RKO (cell line): ENCODE data around the gene CD2AP.
"Not testable (repeated sequence)": the region's sequence is repeated elsewhere in the genome, so short reads cannot be mapped to it uniquely, and the experiment has no call there.

ENCODE experiments used
- DNase-seq: peaks from one replicate; pipeline ENCODE4 v3.0.0-alpha.2; 2016; ENCODE audit warnings: low spot score

Gene CD2AP

GRCh38 chr6:47496935-47497579 is 19.5 kb downstream of the CD2AP start:
- no peak for DNase-seq

GRCh38 chr6:47502920-47503319 is 25.3 kb downstream of the CD2AP start:
- no peak for DNase-seq

GRCh38 chr6:47509937-47510336 is 32.3 kb downstream of the CD2AP start:
- no peak for DNase-seq

- no peak for DNase-seq
Measured at GRCh38 chr6:47512872-47513271, 35.3 kb downstream of the CD2AP start.

- DNase-seq: no peak
Measured at GRCh38 chr6:47519279-47519678, 41.7 kb downstream of the CD2AP start.

- DNase-seq: no peak
Measured at GRCh38 chr6:47520282-47520681, 42.7 kb downstream of the CD2AP start.

- DNase-seq: no peak
Measured at GRCh38 chr6:47521961-47522360, 44.4 kb downstream of the CD2AP start.

DNA sequence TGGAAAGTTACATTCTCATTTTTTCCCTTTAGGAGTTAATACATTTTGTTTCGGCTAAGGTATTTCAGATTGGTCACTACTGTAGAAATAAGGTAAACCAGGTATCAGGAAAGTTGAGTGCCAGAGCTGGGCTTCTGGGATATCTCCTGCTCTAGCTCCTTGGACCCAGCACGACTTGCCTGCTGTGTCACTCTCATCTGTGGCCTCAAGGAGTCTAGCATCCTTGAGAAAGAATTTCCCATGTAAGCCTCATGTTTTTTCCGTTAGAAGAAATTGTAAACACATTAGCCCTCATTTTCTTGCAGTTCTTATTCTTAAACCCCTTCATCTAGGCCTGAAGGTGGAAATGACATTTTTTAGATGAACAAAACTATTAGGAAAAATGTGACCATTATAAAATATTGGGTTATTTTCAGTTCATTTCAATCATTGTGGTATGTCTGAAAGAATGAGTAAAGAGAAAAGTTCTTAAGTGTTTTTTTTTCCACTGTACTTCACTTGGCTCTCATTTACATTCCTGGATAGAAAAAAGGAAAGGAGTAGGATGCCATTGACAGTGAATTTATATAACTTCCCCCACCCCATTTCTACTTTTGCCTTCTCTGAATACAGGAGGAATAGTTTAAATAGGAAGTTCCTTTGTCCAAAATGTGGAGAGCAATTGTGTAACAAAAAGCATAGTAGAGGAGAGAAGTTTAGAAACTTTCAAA is 46.7 kb downstream of the CD2AP start:
- DNase-seq: no peak

GRCh38 chr6:47525330-47526057 is 47.9 kb downstream of the CD2AP start:
- no peak for DNase-seq

DNA sequence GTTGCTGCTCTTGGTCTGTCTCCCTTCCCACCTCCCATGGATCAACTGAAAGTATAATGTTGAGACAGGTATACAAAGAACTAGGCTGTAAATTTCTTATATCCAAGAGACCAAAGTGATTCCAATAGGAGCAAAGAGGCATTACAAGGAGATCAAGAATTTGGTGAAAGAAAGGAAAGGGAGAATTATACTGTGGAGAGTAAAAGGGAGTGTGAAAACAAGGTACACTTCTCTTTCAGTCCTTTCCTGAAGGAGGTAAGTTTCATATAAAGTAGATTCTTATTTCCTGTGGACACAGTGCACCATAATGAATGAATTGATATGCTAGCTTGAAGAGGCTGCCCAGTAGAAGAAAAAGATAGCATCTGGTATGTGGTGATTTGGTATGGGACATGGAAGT is 49.7 kb downstream of the CD2AP start:
- DNase-seq: no peak

DNA sequence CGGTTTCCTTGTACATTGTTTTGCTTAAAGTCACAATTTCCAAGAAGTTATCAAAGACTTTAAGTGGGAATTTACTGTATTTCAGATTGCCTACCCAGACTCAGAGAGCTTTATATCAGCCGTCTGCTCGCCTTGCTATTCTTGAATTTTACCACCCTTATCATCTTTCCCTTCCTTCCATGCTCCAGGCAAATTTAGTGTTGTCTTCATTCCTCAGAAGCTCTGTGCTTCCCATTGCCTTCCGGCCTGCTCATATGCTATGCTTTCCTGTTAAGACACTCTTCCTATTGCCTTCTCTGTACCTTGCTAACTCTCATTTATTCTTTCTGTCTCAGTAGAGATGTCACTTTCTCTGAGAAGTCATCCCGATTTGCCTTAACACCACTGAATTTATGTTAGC is 52.1 kb downstream of the CD2AP start:
- no peak for DNase-seq

DNA sequence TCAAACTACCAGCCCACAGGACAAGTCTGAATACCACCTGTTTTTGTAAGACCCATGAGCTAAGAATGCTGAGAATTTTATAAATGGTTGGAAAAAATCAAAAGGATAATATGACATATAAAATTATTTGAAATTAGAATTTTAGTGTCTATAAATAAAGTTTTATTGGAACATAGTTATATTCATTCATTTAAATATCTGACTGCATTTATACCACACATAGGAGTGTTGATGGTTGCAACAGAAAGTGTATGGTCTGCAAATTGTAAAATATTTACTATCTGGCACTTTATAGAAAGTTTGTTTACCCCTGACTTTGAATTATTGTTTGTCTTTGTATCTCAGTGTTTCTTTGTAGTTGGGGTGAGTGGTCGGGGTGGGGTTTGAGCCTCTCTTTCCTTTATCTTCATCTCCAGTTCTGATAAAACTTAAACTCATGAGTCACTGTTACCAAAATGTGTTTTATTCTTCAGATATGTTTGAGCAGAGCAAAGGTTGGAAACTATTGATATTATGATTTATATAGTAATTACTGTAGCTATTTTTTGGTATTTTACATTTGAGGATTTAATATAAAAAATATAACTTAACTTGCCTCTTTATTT is 55.5 kb downstream of the CD2AP start:
- no peak for DNase-seq

- no peak for DNase-seq
Measured at GRCh38 chr6:47534063-47534462, 56.5 kb downstream of the CD2AP start.

DNA sequence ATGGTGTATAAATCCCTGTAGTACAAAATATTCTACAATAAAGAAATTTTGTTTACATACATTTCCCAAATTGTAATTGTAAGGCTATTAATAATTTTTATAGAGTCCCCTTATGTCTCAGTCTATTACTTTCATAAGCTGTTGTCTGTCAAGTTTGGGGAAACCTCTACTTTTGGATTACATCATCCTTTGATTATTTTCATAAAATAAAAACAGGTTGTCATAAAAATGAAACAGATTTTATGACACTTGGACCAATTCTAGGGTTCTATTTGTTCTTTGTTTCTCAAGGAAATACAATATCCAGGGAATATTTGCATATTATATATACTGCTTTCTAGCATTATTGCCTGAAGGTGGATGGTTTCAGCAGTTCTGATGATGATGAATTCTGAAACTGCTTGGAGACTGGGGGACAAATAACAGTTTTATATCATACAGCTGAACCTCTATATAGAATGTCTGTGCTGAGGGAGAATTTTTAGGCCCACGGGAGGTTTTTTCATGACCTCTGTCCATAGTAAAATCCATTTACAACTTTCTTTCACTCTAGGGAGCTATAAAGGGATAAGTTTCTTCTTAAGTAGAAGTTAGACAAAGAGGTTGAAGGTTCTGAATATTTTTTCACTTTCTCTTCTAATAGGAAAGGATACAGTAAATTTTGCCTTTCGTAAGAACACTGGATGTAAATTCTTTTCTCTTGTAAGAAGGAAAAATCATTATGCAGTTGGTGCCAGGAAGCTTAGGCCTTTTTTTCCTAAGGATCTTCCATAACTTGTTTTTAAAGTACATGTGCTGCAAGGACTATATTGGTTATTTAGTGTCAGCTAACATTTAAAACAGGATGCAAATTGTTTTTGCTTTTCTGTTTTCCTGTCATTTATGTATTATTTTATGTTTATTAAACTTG is 58.0 kb downstream of the CD2AP start:
- DNase-seq: no peak

- DNase-seq: no peak
Measured at GRCh38 chr6:47536816-47537401, 59.3 kb downstream of the CD2AP start.

DNA sequence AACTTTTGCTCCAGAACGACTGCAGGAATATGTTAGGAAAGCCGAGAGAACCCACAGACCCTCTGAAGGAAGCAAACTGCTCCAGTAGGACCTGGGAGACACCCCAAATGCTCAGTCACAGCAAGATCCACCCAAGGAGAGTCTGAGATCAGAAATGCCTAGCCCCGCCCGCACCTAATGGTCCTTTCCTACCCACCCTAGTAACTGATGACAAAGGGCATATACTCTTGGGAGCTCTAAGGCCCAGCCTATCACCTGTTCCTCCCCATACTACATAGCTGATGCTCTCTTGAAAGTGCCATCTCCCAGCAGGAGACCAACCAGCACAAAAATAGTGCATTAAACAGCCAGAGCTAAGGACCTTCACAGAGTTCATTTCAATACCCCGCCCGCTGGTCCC is 67.6 kb downstream of the CD2AP start:
- DNase-seq: no peak

DNA sequence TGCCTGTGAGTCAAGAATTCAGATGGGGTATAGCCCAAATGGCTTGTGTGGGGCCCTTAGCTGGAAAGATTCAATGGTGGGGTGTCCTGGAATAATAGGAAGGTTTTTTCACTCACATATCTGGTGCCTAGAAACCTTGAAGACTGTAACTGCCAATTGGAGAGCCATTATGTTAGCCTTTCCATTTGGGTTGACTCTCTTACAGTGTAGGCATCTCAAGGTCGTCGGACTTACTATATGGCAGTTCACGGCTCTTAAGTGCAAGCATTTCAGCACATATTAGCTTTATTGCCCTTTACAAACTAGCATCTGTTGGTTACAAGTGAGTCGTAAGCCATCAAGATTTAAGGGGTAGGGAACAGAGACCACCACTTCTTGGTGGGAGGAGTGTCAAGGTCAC is 74.1 kb downstream of the CD2AP start:
- no peak for DNase-seq

DNA sequence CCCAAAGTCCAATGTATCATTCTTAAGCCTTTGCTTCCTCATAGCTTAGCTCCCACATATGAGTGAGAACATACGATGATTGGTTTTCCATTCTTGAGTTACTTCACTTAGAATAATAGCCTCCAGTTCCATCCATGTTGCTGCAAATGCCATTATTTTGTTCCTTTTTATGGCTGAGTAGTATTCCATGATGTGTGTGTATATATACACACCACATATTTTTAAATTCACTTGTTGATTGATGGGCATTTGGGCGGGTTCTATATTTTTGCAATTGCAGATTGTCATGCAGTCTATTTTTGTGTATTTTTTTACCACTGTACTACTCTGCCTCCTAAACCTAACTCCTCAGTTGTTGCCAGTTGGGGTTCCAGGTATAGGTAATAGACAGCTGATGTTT is 74.7 kb downstream of the CD2AP start:
- no peak for DNase-seq

- not testable (repeated sequence) for DNase-seq
Measured at GRCh38 chr6:47553243-47553642, 75.7 kb downstream of the CD2AP start.

DNA sequence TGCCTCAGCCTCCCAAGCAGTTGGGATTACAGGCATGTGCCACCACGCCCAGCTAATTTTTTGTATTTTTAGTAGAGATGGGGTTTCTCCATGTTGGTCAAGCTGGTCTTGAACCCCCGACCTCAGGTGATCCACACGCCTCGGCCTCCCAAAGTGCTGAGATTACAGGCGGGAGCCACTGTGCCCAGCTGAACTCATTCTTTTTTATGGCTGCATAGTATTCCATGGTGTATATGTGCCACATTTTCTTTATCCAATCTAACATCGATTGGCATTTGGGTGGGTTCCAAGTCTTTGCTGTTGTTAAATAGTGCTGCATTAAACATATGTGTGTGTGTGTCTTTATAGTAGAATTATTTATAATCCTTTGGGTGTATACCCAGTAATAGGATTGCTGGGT is 78.9 kb downstream of the CD2AP start:
- DNase-seq: not testable (repeated sequence)

GRCh38 chr6:47563162-47563561 is 85.6 kb downstream of the CD2AP start:
- no peak for DNase-seq
